GM19043 (cell line): ENCODE results near the gene ZNF324B.
"Not testable (repeated sequence)": the region's sequence is repeated elsewhere in the genome, so short reads cannot be mapped to it uniquely, and the experiment has no call there.

Experiments used
- ATAC-seq: cut with Tn5 transposase; IDR thresholded peaks from one replicate; pipeline ENCODE4 v1.9.1; 2021; ENCODE audit warnings: low read depth; ENCODE audit not compliant: unreplicated experiment

The ZNF324B gene

DNA sequence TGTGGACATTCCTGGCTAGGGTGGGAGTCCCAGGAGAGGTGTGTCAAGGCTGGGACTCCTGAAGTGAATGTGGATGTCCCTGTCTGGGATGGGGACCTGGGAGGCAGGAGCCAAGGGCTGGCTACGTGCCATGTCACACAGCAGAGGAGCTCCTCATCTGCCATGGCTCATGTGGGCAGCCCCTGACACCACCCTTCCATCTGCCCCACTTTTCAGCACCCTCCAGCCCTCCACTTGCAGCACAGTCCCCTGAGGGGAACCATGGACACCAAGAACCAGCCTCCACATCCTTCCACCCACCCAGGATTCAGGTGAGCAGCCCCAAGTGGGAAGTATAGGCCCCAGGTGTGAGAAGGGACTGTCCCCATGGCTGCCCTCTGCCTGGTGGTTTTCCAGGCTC, 26.4 kb downstream of the ZNF324B start:
- ATAC-seq = no peak

DNA sequence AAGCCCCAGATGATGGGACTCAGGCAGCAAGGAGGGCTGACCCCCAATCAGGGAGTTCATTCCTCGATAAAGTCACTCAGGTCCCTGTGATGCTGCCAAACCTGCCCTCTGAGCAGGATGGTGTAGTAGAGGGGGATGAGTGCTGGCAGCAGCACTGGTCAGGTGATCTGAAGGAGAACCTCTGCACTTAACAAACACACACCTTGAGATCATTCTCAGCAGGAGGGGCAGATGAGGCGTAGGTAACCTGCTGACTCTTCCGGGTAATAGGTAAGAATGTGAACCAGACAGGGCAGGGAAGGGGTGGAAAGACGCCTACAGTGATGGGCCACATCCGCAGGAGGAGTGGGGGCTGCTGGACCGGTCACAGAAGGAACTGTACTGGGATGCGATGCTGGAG, 27.9 kb downstream of the ZNF324B start:
- no peak for ATAC-seq

DNA sequence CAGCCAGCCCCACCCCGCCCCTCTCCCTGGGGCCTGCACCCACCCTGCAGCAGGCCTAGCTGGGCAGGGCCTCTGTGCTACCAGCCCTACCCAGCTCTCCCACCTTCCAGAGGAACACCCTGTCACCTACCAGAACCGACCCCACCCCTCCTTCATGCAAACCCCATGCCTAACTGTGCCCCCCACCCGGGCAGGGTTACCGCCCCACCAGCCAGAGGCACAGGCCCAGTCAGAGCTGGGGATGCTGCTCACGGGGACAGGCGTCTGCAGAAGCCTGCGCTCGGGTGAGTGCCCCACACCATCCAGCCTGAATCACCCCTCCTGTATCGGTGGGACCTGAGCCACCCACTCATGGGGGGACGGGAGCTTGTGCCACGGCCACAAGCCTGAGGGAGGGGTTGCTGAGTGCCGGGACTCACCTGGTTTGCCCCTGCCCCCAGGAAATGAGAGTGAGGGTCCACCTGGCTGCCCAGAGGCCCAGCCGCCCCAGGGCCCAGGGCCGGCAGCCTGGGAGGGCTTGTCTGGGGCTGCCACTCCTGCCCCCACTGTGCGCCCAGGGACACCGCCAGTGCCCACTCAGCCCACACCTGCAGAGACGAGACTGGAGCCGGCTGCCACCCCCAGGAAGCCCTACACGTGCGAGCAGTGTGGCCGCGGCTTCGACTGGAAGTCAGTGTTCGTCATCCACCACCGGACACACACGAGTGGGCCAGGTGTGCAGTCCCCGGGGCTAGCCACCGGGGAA, 28.5 kb downstream of the ZNF324B start:
- no peak for ATAC-seq

DNA sequence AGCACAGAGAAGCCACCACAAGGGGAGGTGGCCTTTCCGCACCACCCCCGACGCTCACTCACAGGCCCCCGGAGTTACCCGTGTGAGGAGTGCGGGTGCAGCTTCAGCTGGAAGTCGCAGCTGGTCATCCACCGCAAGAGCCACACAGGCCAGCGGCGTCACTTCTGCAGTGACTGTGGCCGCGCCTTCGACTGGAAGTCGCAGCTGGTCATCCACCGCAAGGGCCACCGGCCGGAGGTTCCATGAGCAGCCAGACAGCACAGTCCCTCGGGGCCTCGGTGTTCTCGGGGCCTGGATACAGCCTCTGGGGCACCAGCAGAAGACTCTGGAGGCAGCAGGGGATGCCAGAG, 29.0 kb downstream of the ZNF324B start:
- ATAC-seq = no peak

DNA sequence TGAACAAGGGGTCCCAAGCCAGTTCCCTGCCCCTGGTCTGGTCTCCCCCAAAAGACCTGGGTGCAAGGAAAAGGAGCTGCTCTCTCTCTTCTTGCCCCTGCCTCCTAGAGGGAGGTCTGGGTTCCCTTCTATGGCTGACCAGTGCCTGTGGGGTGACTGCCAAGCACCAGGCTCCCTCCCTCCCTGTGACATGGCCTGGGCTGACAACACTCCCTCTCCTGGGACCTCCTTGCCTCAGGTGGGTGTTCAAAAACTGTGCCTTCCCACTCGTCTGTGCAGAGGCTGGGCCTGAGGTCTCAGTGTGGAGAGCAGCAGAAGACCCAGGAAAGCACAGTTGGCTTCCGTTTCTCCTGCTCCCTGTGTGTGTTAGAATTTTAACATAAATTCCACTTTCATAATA, 29.4 kb downstream of the ZNF324B start:
- ATAC-seq = no peak

DNA sequence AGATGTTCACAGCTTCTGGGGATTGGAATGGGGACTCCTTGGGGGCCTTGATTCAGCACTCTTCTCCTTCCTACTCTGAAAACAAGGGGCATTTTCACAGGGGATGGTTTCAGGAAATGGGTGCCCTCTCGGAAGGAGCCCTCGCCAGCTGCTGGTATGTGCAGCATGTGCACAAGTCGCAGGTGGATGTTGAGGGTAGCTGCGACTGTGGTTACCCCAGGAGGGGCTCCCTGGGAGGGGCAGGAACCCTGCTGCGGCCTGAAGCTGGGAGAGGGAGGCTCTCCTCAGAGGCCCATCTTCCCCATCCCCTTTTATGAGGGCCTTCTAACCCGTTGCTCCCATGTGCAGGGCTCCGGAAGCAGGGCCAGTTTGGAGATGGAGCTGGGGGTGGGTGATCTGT, 30.9 kb downstream of the ZNF324B start:
- no peak for ATAC-seq

DNA sequence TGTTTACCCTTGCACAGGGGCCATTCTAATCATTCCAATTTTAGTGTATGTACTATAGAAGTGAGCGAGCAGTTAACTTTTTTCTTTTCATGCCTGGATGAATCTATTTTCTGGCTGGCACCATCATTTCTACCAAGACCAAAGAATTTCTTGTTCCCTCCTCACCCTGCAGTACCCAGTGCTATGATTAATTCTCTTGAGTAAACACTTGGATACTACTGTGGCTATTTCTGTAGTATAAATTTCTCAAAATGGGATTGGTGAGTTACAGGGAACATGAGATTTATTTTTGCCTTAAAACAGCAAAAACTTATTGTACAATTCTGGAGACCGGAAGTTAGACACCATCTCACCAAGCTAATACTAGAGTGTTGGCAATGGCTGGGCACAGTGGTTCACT, 32.4 kb downstream of the ZNF324B start:
- ATAC-seq = no peak

DNA sequence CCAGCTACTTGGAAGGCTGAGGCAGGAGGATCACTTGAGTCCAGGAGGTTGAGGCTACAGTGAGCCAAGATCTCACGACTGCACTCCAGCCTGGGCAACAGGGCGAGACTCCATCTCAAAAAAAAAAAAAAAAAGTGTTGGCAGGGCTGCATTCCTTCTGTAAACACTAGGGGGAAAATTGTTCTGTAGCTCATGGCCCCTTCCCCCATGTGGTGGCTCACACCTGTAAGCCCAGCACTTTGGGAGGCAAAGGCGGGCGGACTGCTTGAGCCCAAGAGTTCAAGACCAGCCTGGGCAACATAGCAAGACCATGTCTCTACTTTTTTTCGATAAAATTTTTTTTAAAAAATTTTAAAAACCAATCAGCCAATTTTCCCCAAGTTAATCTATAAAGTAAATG, 32.9 kb downstream of the ZNF324B start:
- not testable (repeated sequence) for ATAC-seq

DNA sequence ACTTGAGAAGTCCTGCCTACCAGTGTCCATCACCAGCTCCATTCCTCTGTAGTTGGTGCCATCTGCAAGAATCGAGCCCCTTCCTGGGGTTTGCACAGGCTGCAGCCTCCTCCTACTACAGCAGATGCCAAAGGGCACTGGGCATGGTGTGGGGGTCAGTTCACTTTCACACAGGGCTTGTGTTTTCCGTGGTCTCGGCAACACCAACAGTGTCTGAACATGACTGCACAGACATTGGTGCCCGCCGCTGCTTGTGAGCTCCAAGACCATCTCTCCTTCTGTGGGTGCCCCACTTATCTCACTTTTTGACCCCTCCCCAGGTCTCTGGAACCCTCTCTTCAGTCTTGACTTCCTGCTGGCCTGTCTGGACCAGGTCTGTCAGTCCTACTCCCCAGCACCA, 40.0 kb downstream of the ZNF324B start:
- no peak for ATAC-seq

DNA sequence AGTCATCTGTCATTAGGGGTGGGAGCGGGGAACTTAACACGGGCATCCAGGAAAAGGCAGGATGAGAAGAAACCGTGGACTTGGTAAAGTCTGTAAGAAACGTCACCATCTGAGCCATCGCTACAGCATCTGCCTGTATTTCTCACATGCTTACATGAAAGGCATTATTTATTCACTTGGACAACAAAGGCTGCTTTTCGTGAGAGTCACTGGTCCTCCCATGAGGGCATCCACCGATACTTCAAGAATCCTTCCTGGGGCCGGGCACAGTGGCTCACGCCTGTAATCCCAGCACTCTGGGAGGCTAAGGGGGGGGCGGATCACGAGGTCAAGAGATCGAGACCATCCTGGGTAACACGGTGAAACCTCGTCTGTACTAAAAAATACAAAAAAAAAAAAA, 40.8 kb downstream of the ZNF324B start:
- no peak for ATAC-seq

DNA sequence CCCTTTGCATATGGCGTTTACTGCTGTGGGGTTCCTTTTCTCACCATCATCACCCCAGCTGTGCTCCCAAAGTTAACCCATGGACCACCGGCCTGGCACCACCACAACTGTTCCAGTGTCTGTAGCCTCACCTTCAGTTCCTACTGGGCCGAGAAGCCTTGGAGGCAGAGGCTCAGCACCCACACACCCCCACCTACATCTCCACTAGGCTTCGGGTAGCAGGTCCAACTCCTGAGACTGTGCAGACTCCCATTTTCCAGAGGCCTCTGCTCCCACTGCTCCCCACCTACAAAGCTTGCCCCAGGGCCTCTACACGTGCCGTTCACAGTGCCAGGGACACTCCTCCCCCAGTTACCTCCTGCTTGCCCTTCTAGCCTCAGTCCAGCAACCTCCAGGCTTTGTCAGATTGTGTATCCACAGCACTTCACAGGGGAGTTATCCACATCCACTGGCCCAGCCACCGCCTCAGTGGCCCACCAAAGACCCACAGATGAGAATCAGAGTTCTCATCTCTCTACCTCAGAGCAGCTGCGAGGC, 46.3 kb downstream of the ZNF324B start:
- no peak for ATAC-seq

DNA sequence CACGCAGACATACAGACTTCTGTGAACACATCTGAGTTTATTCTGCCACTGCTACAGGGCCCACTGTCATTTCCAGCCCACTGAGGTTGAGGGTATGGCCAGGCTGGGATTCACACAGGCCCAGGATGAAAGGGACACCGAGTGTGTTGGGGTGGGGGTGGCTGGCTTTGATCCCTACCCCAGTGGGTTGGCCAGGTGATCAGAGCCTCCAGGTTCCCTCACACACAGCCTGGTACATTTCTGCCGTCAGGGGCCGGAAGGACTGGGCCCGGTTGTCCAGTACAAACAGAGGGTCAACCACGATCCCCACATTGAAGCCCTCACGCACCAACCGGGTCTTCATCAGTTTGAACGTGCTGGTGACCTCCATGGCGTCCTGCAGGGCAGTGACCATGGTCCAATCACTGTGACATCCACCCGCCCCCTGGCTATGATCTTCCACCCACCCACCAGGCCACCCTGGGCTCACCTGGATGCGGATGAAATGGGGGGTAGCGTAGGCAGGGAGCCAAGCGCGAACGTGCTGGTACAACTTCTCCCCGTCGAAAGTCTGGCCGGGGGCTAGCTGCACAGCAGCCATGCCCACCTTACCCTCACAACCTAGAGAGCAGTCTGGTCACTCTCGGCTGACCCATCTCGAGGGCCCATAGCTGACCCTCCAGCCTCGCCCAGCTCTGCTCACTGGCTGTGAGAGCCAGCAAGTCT, 47.0 kb downstream of the ZNF324B start:
- ATAC-seq = no peak

DNA sequence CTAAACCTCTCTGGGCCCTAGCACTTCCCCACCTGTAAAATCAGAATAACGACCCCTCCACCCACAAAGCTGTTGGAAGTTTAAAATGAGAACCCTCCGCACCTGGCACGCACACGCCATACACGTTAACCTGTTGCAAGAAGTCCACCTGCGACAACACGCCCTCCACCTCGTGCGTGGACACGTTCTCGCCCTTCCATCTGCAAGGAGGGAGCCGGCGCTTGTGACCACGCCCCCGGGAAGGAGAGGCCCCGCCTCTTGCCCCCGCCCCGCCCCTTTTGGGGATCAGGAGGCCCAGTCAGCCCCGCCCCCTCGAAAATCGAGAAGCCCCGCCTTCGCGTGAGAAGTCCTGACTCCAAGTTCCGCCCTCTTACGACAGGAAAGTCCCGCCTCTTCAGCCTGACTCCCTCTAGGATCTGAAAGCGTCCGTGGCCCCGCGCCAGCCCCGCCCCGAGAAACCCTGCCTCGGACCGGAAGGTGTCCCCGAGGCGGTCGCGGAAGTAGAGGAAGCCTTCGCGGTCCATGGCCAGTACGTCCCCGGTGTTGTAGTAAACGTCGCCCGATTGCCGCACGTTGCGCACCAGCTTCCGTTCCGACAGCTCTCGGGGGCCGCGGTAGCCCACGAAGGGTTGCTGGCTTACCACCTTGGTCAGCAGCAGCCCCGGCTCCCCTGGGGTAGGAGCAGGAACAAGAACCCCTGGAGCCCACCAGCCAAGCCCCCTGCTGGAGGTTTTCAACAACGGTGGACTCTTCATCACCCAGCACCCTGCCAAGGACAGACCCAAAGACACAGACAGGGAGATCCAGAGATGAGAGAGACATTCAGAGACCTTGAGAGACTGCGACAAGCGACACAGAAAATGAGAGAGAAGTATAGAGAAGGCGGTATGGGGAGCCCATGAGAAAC, 47.9 kb downstream of the ZNF324B start:
- peak; percentile 93 for ATAC-seq

DNA sequence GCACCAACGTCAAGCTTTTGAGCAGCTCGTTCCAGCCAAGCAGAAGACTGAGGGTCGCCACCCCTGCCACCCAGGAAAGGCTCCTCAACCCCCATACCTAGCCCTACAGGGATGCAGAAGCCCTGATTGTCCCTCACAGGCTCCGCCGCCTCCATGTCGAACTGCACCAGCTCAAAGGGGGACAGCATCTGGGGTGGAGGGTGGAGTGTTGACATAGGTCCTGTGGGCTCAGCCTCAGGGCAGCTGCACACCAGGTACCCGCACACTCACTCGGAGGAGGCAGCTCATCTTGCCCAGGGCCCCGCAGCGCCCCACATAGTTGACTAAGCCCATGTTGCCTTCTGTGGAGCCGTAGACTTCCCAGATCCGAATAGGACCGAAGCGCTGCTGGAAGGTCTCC, 48.8 kb downstream of the ZNF324B start:
- ATAC-seq = no peak
